Peyer's patch (tissue), 4 donors: ENCODE results near the gene IL18R1.

Experiments
- CTCF ChIP-seq, 6 experiments: fragments of 450-650 bp in 4 of 6; fragments of 200-600 bp in 2 of 6; sonication (generic) in 1 of 6; IDR thresholded peaks; one replicate each; pipeline ENCODE4 v1.5.1; 2017 to 2019; ENCODE audit warnings: antibody characterized with exemption in 6 of 6, mild to moderate bottlenecking in 3 of 6, moderate library complexity in 1 of 6
- POLR2A ChIP-seq, 2 donors: fragments of 450-650 bp; IDR thresholded peaks; one replicate each; pipeline ENCODE4 v1.5.1; 2017; ENCODE audit warnings: antibody characterized with exemption in 2 of 2, mild to moderate bottlenecking in 2 of 2, moderate library complexity in 2 of 2

GRCh38 chr2:102387763-102388546, 32.4 kb downstream of the IL18R1 start:
- TF ChIP-seq CTCF (IDR thresholded peaks at IDR 0.05): no peak
- TF ChIP-seq POLR2A (IDR thresholded peaks at IDR 0.05): no peak
